A549 treated with Hydrocortisone at 1 μM for 4 hours (cell line): ENCODE data around the gene CA10. TPM values are rescaled to one million over a fixed set of nuclear protein-coding genes. Genes with fewer than 3 reads are reported as not detected.

Experiments
- total RNA-seq: library from RNA; stranded (reverse); fragments of 200-300 nt; extraction: Qiagen RNA extraction; gene quantifications from 5 replicates; pipeline ENCODE4 v1.2.3, GENCODE V29; 2022

Gene CA10
- total RNA-seq = not detected in 5 replicates

DNA sequence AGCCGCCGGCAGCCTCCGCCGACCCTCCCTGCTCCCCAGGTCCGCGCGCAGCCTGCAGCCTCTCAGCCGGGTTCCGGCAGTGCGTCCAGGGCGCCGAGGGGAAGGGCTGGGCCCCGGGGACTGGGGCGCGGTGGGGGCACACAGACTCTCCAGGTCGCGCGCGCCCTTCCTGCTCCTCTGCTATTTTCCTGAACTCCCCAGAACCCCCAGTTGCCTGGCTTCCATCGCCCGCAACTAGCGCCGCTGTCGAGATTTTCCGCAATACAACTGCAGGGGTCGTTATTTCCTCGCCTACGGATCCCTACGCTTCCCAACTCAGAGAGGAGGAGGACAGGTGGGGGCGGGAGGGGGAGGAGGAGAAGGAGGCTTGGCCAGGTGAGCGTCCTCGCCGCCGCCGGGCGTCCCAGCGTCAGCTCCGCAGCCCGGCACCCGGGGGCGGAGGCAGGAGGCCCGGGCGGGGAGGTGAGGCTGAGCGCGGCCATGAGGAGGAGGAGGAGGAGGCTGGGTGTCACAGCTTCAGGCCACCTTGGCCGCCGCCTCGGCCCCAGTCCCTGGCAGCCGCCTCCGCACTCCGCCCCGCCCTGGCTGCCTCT, at the start of gene CA10:
Gene CA10 (minus strand): TSS at position 265 of the 593 bp plus-strand sequence.

